Stimulated activated CD8-positive, alpha-beta memory T cell treated with anti-CD3 and anti-CD28 coated beads, Interleukin-2, amount 100 ng/mL, for 48 hours (primary cell): Measurements from ENCODE around the gene TLR9.
A peak's percentile ranks its signal among the peaks of the same experiment; 100 is the strongest.

ENCODE experiments used
- DNase-seq, 2 donors: peaks; one replicate each; pipeline ENCODE4 v3.0.0-alpha.2; 2020; ENCODE audit warnings: low read depth in 2 of 2

Gene TLR9

GRCh38 chr3:52247409-52248164, 22.1 kb upstream of the TLR9 start:
- DNase-seq, result no peak

- no peak for DNase-seq
Measured at GRCh38 chr3:52246728-52247408, 21.4 kb upstream of the TLR9 start.

- DNase-seq, result no peak
Measured at GRCh38 chr3:52246264-52246620, 20.8 kb upstream of the TLR9 start.

- DNase-seq, result no peak
Measured at GRCh38 chr3:52245322-52246263, 20.1 kb upstream of the TLR9 start, which contains the start of gene PPM1M. TSS of gene PPM1M (plus strand) at chr3:52245759. CDS start at chr3:52245825, 66 bp downstream.

- DNase-seq, result no peak
Measured at GRCh38 chr3:52243791-52244628, 18.6 kb upstream of the TLR9 start.

GRCh38 chr3:52242039-52242438, 16.6 kb upstream of the TLR9 start:
- no peak for DNase-seq

GRCh38 chr3:52240886-52241370, 15.5 kb upstream of the TLR9 start:
- DNase-seq, result no peak

DNA sequence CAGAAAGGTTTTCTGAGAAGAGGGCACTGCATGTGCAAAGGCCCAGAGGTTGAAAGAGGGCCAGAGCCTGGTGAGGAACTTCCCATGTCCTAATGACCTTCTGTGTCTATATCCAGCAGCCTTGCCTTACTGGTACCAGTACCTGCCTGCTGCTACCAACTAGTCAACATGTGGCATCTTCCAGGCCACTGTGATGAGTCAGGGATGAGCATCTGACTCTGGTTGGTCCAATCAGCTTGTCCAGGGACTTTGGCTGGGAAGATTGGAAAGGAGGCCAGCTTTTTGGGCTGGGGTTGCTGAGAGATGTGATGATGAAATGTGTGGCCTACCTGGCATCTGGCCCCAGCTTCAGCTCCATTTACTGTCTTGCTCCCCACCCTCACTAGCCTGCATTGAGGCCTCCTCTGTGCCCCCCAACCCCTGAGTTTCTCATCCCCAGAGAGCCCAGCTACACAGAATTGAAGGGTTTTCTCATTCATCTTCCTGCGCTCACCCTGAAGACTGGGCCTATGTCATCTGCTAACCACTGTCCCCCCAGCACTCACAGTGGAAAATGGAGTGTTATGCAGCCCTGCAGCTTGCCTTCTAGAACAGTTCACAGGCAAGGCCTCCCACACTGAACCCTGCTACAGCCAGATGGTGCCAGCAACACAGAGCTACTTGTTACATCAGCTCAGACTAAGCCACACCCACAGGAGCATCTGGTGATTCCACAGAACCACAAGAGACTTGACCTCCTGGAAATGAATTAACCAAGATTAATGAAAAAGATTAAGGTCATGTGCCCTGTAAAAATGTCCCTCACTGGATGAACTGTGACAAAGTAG, 14.8 kb upstream of the TLR9 start:
- DNase-seq, result no peak

GRCh38 chr3:52238761-52239701, 13.6 kb upstream of the TLR9 start, which contains the start of gene TWF2:
TSS of gene TWF2 (minus strand) at chr3:52239158. CDS start at chr3:52239016, 142 bp downstream.
- peak; percentile 82 to 83 for DNase-seq

GRCh38 chr3:52238193-52238760, 12.8 kb upstream of the TLR9 start:
- DNase-seq, result no peak

GRCh38 chr3:52237657-52238172, 12.3 kb upstream of the TLR9 start:
- no peak for DNase-seq

- no peak for DNase-seq
Measured at GRCh38 chr3:52237006-52237656, 11.7 kb upstream of the TLR9 start.

GRCh38 chr3:52236424-52236886, 11.0 kb upstream of the TLR9 start:
- no peak for DNase-seq

GRCh38 chr3:52234516-52235447, 9.3 kb upstream of the TLR9 start:
- no peak for DNase-seq

DNA sequence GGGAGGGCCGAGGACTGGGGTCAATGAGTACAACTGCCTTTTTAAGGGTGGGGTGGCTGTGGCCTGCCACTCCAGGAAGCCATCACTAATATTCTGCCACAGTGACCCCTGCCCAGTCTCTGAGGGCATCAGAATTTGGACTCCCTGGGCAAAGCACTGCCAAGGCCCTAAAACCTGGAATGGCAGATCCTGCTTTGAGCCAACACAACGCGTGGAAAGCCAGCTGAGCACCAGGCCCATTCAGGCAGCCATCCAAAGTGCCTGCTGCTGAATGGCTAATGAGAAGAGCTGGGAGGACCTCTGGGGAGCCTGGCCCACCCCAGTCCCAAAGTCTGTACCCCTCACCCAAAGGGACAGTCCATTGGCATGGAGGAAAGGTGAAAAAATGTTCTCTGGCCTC, 8.5 kb upstream of the TLR9 start:
- no peak for DNase-seq

DNA sequence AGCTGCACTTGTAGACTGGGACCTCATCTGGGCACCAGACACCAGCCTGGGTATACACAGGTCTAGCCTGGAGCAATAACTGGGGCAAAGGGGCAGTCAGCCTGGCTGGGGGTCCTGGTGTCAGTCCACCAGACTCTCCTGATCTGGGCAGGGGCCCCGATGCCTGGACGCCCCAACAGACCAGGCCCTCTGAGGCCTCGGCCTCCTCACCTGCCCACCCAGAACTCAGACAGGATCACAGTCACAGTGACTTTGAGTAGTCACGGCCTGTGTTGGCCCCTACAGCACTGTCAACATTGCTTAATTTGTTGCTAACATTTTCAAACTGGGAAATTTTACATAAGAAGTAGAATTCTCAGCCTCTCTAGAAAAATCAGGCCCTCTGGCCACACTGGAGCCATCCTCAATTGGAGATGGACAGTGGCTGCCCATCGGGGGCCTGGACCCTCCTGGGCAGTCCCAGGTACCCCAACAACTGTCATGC, 7.7 kb upstream of the TLR9 start:
- DNase-seq, result no peak
